SU-DHL-6 (cell line): ENCODE results near the gene TYW1B.
"Not testable (repeated sequence)": the region's sequence is repeated elsewhere in the genome, so short reads cannot be mapped to it uniquely, and the experiment has no call there.

Experiments
- H2AFZ ChIP-seq: fragments of 200-600 bp; sonication (generic); 2 replicates; pipeline ENCODE4 v1.6.1; 2014; ENCODE audit warnings: low read depth, mild to moderate bottlenecking, moderate library complexity, mixed read lengths, antibody characterized with exemption, low read length; ENCODE audit not compliant: severe bottlenecking
- H3F3A ChIP-seq: fragments of 200-600 bp; shearing (Covaris generic); 2 replicates; pipeline ENCODE4 v1.6.0; 2016; ENCODE audit warnings: antibody characterized with exemption, mild to moderate bottlenecking; ENCODE audit not compliant: insufficient read depth
- H3K27ac ChIP-seq: fragments of 200-600 bp; sonication (generic); 2 replicates; pipeline ENCODE4 v1.5.1; 2016; ENCODE audit warnings: low read depth, mild to moderate bottlenecking, low read length, moderate library complexity, mixed read lengths
- H3K27me3 ChIP-seq: fragments of 200-600 bp; sonication (generic), shearing (Covaris generic); 2 replicates; pipeline ENCODE4 v1.6.0; 2014; ENCODE audit warnings: mild to moderate bottlenecking, low read length
- H3K36me3 ChIP-seq: fragments of 200-600 bp; sonication (generic); 2 replicates; pipeline ENCODE4 v1.6.1; 2014; ENCODE audit warnings: mild to moderate bottlenecking, low read length, mixed read lengths
- H3K4me2 ChIP-seq: fragments of 300-600, 200-600 bp; shearing (Covaris generic), sonication (generic); 2 replicates; pipeline ENCODE4 v1.6.0; 2014; ENCODE audit warnings: low read length, low read depth, mild to moderate bottlenecking; ENCODE audit not compliant: poor library complexity, severe bottlenecking
- H3K4me3 ChIP-seq: fragments of 200-600 bp; sonication (generic); 2 replicates; pipeline ENCODE4 v1.5.1; 2014; ENCODE audit warnings: antibody characterized with exemption, low read length, mild to moderate bottlenecking, mixed read lengths; ENCODE audit not compliant: insufficient read depth, poor library complexity, severe bottlenecking
- H3K79me2 ChIP-seq: fragments of 200-600 bp; sonication (generic); 2 replicates; pipeline ENCODE4 v1.6.1; 2014; ENCODE audit warnings: mild to moderate bottlenecking, low read length, moderate library complexity; ENCODE audit not compliant: insufficient read depth
- H3K9ac ChIP-seq: fragments of 200-600 bp; sonication (generic); 2 replicates; pipeline ENCODE4 v1.7.0; 2014; ENCODE audit warnings: mild to moderate bottlenecking, low read length
- H3K9me2 ChIP-seq: fragments of 200-600 bp; sonication (generic); replicated peaks from 2 replicates; pipeline ENCODE4 v1.6.1; 2014; ENCODE audit warnings: low read length; ENCODE audit not compliant: insufficient read depth
- H3K9me3 ChIP-seq: fragments of 200-600 bp; sonication (generic); 2 replicates; pipeline ENCODE4 v1.6.1; 2014; ENCODE audit warnings: low read length, mixed read lengths; ENCODE audit not compliant: insufficient read depth
- H4K20me1 ChIP-seq: fragments of 200-600 bp; sonication (generic); 2 replicates; pipeline ENCODE4 v1.6.1; 2014; ENCODE audit warnings: low read depth, mild to moderate bottlenecking, antibody characterized with exemption, low read length, moderate library complexity, mixed read lengths
- EZH2phosphoT487 ChIP-seq: fragments of 200-600 bp; sonication (generic), shearing (Covaris generic); conservative IDR thresholded peaks from 2 replicates; pipeline ENCODE4 v1.6.1; 2018; ENCODE audit warnings: mild to moderate bottlenecking, antibody characterized with exemption, low read length, moderate library complexity, mixed read lengths
- TF ChIP-seq, protein P1 (sequence below): fragments of 200-600 bp; sonication (generic); IDR thresholded peaks from one replicate; pipeline ENCODE4 v1.5.1; 2017; ENCODE audit warnings: antibody characterized with exemption, mild to moderate bottlenecking, low read length, moderate library complexity; ENCODE audit not compliant: insufficient read depth, poor library complexity, severe bottlenecking

TYW1B gene

DNA sequence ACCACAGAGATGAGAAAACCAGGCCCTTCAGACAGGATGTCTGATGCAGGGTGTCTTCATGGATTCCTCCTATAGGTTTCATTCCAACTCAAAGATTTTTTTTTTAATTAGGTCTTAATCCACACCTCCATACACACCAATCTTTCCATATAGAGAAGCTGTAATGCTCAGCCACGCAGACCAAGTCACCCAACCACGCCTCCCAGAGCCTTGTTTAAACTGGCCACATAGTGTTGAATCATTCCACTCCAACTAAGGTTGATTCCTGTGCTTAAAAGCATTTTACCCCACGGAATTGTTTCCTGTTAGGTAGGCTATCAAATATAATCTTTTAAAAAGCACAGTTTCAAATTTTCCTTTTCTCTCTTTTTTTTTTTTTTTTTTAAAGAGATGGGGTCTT, 153.6 kb downstream of the TYW1B start:
- Histone ChIP-seq H3K36me3 (no peaks in the 10 kb centered on the region), H3K4me2 (no peak overlapping the region), H3K27me3 (no peaks in the 10 kb centered on the region), H4K20me1 (no peaks in the 10 kb centered on the region), H3K4me3 (no peak overlapping the region), H3K9me2 (no peaks in the 10 kb centered on the region), H3K9me3 (no peaks in the 10 kb centered on the region), H3K9ac (no peak overlapping the region), H3F3A (no peaks in the 10 kb centered on the region), H2AFZ (no peak overlapping the region), H3K27ac (no peak overlapping the region), H3K79me2 (no peaks in the 10 kb centered on the region)
- TF ChIP-seq EZH2phosphoT487, result no peak
- TF ChIP-seq, protein P1, sequence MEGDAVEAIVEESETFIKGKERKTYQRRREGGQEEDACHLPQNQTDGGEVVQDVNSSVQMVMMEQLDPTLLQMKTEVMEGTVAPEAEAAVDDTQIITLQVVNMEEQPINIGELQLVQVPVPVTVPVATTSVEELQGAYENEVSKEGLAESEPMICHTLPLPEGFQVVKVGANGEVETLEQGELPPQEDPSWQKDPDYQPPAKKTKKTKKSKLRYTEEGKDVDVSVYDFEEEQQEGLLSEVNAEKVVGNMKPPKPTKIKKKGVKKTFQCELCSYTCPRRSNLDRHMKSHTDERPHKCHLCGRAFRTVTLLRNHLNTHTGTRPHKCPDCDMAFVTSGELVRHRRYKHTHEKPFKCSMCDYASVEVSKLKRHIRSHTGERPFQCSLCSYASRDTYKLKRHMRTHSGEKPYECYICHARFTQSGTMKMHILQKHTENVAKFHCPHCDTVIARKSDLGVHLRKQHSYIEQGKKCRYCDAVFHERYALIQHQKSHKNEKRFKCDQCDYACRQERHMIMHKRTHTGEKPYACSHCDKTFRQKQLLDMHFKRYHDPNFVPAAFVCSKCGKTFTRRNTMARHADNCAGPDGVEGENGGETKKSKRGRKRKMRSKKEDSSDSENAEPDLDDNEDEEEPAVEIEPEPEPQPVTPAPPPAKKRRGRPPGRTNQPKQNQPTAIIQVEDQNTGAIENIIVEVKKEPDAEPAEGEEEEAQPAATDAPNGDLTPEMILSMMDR, result no peak

- H2AFZ ChIP-seq, H3K9ac ChIP-seq, H3K9me3 ChIP-seq, H3K36me3 ChIP-seq, H4K20me1 ChIP-seq, H3K79me2 ChIP-seq, H3K4me2 ChIP-seq, H3K9me2 ChIP-seq, H3K4me3 ChIP-seq, H3K27ac ChIP-seq, H3K27me3 ChIP-seq, H3F3A ChIP-seq: not testable (repeated sequence)
Observed at GRCh38 chr7:72670850-72671249, 157.2 kb downstream of the TYW1B start.

DNA sequence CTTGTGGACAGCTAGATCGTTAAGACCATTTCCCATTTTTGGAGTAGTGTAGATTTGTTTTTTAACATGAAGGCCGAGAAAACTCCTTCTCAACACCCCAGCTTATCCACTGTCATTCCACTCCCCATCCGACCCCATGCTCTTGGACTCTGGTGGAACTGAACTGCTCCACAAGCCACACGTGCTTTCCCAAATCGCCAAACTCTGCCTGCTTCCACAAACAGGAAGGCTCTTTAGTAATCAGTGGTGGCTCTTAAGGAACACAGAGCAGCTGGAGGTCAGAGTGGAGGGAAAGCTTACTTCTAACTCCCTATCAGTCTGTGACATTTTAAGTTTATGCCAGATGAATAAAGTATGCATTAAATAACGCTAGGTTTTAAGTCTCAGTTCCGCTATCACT, 159.6 kb downstream of the TYW1B start:
- not testable (repeated sequence) for H3K27me3 ChIP-seq, H3K4me3 ChIP-seq, H3K9me3 ChIP-seq, H4K20me1 ChIP-seq, H3K79me2 ChIP-seq, H3F3A ChIP-seq, H3K27ac ChIP-seq, H3K9ac ChIP-seq, H3K36me3 ChIP-seq, H2AFZ ChIP-seq, H3K4me2 ChIP-seq, H3K9me2 ChIP-seq

- not testable (repeated sequence) for H3K4me2 ChIP-seq, H2AFZ ChIP-seq, H3F3A ChIP-seq, H3K9ac ChIP-seq, H3K9me2 ChIP-seq, H3K4me3 ChIP-seq, H3K27ac ChIP-seq, H3K9me3 ChIP-seq, H3K27me3 ChIP-seq, H3K36me3 ChIP-seq, H3K79me2 ChIP-seq, H4K20me1 ChIP-seq
Observed at GRCh38 chr7:72667049-72667448, 161.0 kb downstream of the TYW1B start.

- H3K79me2 ChIP-seq, H3K4me3 ChIP-seq, H3K9ac ChIP-seq, H3K9me2 ChIP-seq, H3K9me3 ChIP-seq, H3K36me3 ChIP-seq, H3K27me3 ChIP-seq, H3K27ac ChIP-seq, H3F3A ChIP-seq, H2AFZ ChIP-seq, H4K20me1 ChIP-seq, H3K4me2 ChIP-seq: not testable (repeated sequence)
Observed at GRCh38 chr7:72648574-72648973, 179.4 kb downstream of the TYW1B start.

DNA sequence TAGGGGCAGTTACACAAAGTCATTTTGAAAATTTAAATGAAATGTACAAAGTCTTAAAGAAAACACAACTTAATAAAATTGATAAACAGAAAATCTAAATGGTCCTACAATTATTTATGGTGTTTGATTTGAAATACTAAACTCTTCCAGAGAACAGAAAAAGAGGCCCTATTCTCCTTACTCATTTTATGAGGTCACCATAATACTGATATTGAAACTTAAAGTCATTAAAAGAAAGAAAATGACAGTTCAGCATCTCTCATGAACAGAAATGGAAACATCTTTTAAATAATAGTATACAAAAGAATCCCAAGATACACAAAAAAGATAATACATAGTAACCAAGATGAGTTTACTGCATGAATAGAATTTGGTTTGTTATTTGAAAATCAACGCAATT, 184.3 kb downstream of the TYW1B start:
- not testable (repeated sequence) for H3K27me3 ChIP-seq, H4K20me1 ChIP-seq, H3K4me2 ChIP-seq, H3K9me3 ChIP-seq, H2AFZ ChIP-seq, H3K36me3 ChIP-seq, H3K9me2 ChIP-seq, H3F3A ChIP-seq, H3K9ac ChIP-seq, H3K27ac ChIP-seq, H3K79me2 ChIP-seq, H3K4me3 ChIP-seq

DNA sequence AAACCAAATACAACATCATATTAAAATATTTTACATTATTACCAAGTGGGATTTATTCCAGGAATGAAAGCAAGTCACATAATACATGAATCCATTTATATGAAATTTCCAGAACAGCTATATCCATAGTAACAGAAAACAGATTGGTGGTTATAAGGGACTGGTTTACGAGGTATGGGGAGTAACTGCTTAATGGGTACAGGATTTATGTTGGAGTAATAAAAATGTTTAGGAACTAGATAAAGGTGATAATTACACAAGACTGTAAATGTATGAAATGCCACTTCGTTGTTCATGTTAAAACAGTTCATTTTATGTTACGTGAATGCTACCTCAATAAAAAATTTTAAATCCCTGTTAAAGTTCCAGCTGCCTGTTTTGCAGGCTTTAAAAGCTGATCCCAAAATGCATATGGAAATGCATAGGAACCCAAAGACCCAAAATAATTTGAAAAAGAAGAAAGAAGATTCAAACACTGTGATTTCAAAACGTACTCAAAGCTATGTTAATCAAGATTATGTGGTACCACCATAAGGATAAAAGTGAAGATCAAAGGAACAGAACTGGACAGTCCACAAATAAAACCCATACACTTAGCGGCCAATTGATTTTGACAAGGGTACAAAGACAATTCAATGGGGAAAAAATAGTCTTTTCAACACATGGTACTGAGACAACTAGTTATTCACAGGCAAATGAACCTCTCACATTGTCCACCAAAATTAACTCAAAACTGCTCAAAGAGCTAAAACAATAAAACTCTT, 186.3 kb downstream of the TYW1B start:
- H3F3A ChIP-seq, H3K4me3 ChIP-seq, H3K27me3 ChIP-seq, H3K4me2 ChIP-seq, H4K20me1 ChIP-seq, H3K36me3 ChIP-seq, H2AFZ ChIP-seq, H3K9me3 ChIP-seq, H3K9ac ChIP-seq, H3K79me2 ChIP-seq, H3K27ac ChIP-seq, H3K9me2 ChIP-seq: not testable (repeated sequence)
